PC-3 (cell line): Measurements from ENCODE around the gene SUSD6.

Experiments used
- CTCF ChIP-seq: fragments of 300-600 bp; sonication (generic); conservative IDR thresholded peaks from 2 replicates; pipeline ENCODE4 v1.5.1; 2017; ENCODE audit warnings: antibody characterized with exemption, low read depth, mild to moderate bottlenecking, low read length
- EZH2 ChIP-seq: fragments of 300-600 bp; sonication (generic); IDR thresholded peaks from one replicate; pipeline ENCODE4 v1.6.1; 2017; ENCODE audit warnings: antibody characterized with exemption, mild to moderate bottlenecking, low read length; ENCODE audit not compliant: unreplicated experiment

- no peak for TF ChIP-seq EZH2
- no peak for TF ChIP-seq CTCF
These were observed 68.9 kb downstream of the SUSD6 start for GRCh38 chr14:69680297-69680696.
